Activated naive CD8-positive, alpha-beta T cell treated with anti-CD3 and anti-CD28 coated beads, Interleukin-2, amount 50 U/mL, for 24 hours (primary cell): ENCODE measurements around the gene EXT2.

Experiments used
- ATAC-seq: fragments of 150-1000 bp; cut with Tn5 transposase; one replicate; pipeline ENCODE4 v1.10.0; 2021
- DNase-seq: peaks from one replicate; pipeline ENCODE4 v3.0.0; 2021
- H3K27ac Mint-ChIP-seq: one replicate; pipeline ENCODE4 v1.8.0; 2021; ENCODE audit warnings: mild to moderate bottlenecking, mixed read lengths
- H3K27me3 Mint-ChIP-seq: one replicate; pipeline ENCODE4 v1.8.0; 2021; ENCODE audit warnings: mixed read lengths
- H3K36me3 Mint-ChIP-seq: one replicate; pipeline ENCODE4 v1.8.0; 2021; ENCODE audit warnings: low read depth, mixed read lengths
- H3K4me1 Mint-ChIP-seq: one replicate; pipeline ENCODE4 v1.8.0; 2021; ENCODE audit warnings: mixed read lengths
- H3K4me3 Mint-ChIP-seq: one replicate; pipeline ENCODE4 v1.8.0; 2021; ENCODE audit warnings: mild to moderate bottlenecking, moderate library complexity, mixed read lengths
- H3K9me3 Mint-ChIP-seq: one replicate; pipeline ENCODE4 v1.8.0; 2021; ENCODE audit warnings: mixed read lengths

Gene EXT2

GRCh38 chr11:44185522-44185921, 90.0 kb downstream of the EXT2 start:
- DNase-seq (no peak), ATAC-seq (no peak)
- H3K4me1 Mint-ChIP-seq: peaks cover 14% of the 10 kb centered on the region
- H3K4me3 Mint-ChIP-seq: no peak overlapping the region
- H3K9me3 Mint-ChIP-seq: peaks cover 22% of the 10 kb centered on the region
- peaks cover 41% of the 10 kb centered on the region for H3K36me3 Mint-ChIP-seq
- no peak overlapping the region for H3K27ac Mint-ChIP-seq
- no peaks in the 10 kb centered on the region for H3K27me3 Mint-ChIP-seq

DNA sequence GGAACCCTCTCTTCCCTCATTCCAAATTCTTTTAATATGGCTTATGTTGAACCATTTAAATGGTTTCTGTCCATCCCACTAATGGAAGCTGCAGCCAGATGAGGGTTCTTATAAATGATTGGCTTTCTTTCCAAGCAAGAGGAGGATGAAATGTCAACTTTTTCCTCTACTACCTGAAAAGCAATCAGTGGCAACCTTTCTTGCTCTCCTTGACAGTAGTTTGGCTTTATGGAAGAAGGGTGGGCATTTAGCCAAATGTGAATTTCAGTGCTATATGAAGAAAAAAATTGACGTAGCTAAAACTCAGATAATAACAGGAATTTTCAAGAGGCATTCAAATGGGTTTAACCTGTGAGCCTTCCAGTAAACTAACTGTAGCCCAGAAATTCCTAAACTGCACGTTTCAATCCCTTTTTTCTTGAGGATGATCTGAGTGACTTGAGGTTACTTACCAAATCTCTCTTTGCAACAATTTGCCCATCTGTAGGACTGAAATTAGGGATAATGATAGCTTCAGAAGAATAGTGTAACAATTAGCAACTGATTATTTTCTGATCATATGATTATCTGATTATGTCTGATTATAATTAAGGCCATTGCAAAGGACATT, 90.9 kb downstream of the EXT2 start:
- no peak for DNase-seq
- peaks cover 41% of the 10 kb centered on the region for H3K36me3 Mint-ChIP-seq
- H3K4me1 Mint-ChIP-seq: peaks cover 14% of the 10 kb centered on the region
- H3K9me3 Mint-ChIP-seq: peaks cover 22% of the 10 kb centered on the region
- no peak overlapping the region for H3K27ac Mint-ChIP-seq
- no peaks in the 10 kb centered on the region for H3K27me3 Mint-ChIP-seq
- H3K4me3 Mint-ChIP-seq: no peak overlapping the region
- ATAC-seq: no peak

GRCh38 chr11:44188643-44189042, 93.2 kb downstream of the EXT2 start:
- no peaks in the 10 kb centered on the region for H3K27me3 Mint-ChIP-seq
- no peak overlapping the region for H3K27ac Mint-ChIP-seq
- ATAC-seq (no peak), DNase-seq (no peak)
- peaks cover 22% of the 10 kb centered on the region for H3K9me3 Mint-ChIP-seq
- peaks cover 23% of the 10 kb centered on the region for H3K4me1 Mint-ChIP-seq
- H3K4me3 Mint-ChIP-seq: no peak overlapping the region
- H3K36me3 Mint-ChIP-seq: peaks cover 47% of the 10 kb centered on the region

DNA sequence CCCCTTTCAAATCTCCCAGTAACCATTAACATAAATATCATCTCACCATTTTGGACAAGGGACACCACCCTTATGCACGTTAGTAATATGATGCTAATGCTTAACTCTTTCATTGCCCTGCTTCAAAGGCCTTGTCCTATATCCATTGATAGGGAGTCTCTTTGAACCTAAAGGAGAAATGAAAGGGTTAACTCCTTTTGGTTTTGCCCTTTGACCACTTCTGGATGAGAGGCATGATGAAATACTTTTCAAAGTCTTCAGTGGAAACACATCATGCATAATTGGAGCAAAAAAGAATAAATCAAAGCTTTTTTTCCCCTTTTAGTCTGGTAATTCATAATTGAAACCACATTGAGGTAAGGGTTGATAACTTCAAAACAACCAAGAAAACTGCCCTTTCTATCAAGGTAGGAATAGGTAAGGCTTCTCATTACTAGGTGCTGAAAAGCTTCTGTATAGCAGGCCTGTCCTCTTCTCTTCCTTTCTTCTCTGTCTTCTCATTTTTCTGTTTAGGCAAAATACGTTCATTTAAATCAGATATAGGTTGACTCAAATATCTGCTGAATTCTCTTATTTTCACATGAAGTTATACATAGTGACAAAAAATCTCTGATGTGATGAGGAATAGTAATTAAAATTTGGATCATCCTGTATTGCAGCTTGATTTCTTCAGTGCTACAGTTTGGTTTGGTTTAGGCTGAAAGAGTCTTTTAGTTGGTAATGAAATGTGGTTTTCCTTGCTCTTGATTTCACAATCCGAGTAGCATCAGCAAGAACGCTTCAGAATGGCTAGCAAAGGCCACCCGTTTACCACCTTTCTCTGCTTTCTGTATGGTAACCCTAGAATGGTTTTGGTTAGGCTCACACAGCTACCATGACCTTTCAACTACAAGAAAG, 94.8 kb downstream of the EXT2 start:
- no peaks in the 10 kb centered on the region for H3K27me3 Mint-ChIP-seq
- H3K27ac Mint-ChIP-seq: no peak overlapping the region
- peaks cover 53% of the 10 kb centered on the region for H3K36me3 Mint-ChIP-seq

DNA sequence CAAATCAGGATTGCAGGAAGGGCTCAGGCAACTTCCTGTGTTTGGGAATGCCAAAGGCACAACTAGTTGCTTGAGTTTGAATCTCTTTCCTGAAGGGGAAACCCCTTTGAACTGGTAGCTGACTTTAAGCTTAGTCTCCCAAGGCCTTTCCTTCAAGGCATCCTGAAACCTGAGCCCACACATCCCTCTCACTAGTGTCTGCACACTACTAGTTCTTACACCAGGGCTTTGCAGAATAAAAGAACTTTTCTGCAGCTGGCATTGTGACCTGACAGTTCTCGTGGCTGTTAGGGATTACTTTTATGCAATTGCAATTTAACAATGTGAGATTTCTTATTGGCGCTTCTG, 95.4 kb downstream of the EXT2 start:
- Mint-ChIP-seq H3K27me3 (no peaks in the 10 kb centered on the region), H3K36me3 (peaks cover 53% of the 10 kb centered on the region), H3K4me1 (peaks cover 23% of the 10 kb centered on the region), H3K27ac (no peak overlapping the region), H3K9me3 (peaks cover 22% of the 10 kb centered on the region), H3K4me3 (no peak overlapping the region)
- ATAC-seq: no peak
- DNase-seq: no peak

More for the DNA sequence above, 94.8 kb downstream of the EXT2 start:
- Mint-ChIP-seq H3K4me3 (no peak overlapping the region), H3K4me1 (peaks cover 23% of the 10 kb centered on the region), H3K9me3 (peaks cover 22% of the 10 kb centered on the region)
- ATAC-seq (no peak), DNase-seq (no peak)

DNA sequence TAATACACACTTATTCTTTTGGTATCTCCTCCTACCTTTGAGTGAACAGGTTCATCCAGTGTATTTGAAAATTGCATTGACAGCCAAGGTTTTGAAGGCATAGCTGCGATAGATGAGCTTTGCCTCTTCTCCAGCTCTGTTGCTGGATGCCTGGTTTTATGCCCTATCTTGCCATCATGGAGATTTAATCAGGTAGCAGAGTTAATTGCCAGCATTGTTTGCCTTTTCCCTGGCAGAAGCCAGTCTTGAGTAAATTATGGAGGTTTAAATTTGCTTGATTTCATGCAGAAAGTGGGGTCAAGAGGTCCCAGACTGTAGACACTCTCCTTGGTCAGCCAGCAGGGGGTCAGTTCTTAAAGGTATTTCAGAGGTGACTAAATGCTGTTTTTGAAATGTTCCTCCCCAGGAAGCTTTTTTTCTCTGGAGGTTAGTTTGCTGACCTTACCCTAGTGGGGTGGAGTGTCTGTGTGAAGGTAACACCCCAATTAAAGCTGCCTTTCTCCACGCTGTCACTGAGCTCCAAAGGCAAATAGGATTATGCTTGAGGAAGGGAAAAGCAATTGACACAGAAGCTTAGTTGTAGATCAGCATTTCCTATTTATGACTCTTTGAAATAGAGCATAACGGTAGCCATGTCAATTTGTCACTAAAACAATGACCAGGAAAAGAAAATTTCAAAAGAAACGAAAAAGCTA, 96.0 kb downstream of the EXT2 start:
- Mint-ChIP-seq H3K27me3 (no peaks in the 10 kb centered on the region), H3K27ac (no peak overlapping the region), H3K4me3 (no peak overlapping the region), H3K36me3 (peaks cover 50% of the 10 kb centered on the region), H3K4me1 (peaks cover 23% of the 10 kb centered on the region), H3K9me3 (peaks cover 22% of the 10 kb centered on the region)
- ATAC-seq: no peak
- DNase-seq: no peak

- H3K4me1 Mint-ChIP-seq: peaks cover 23% of the 10 kb centered on the region
- DNase-seq: no peak
- no peak for ATAC-seq
- no peaks in the 10 kb centered on the region for H3K27me3 Mint-ChIP-seq
- no peak overlapping the region for H3K4me3 Mint-ChIP-seq
- peaks cover 22% of the 10 kb centered on the region for H3K9me3 Mint-ChIP-seq
- H3K27ac Mint-ChIP-seq: no peak overlapping the region
- peaks cover 52% of the 10 kb centered on the region for H3K36me3 Mint-ChIP-seq
Measured at GRCh38 chr11:44192017-44192385, 96.5 kb downstream of the EXT2 start.

DNA sequence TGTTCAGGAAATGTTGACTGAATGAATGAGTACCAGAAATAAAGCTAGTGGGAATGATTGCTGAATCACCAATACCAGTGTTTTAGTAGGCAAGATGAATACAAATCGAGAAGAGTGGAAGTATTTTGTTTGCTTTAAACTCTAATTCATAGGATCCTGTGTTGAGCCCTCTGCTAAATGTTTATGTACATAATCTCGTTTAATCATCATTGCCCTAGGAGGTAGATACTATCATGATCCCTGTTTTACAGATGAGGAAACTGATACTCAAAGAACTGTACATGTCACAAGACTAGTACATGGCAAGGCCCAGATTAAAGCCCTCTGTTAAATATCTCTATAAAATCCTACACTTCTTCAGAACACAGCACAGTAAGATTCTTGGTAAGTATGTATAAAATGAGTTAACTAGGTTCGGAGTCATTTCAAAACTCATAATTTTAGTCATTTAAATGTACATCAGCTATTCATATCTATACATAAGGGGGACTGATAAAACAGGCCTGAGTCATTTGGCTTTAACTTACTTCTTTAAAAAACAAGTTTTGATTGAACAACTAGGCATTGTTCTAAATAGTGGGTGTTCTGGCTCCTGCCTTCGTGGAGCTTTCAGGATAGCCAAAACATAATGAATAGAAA, 97.1 kb downstream of the EXT2 start:
- peaks cover 23% of the 10 kb centered on the region for H3K4me1 Mint-ChIP-seq
- ATAC-seq (peak; percentile 54), DNase-seq (no peak)
- no peaks in the 10 kb centered on the region for H3K27me3 Mint-ChIP-seq
- peak overlapping the region; percentile 16 for H3K27ac Mint-ChIP-seq
- no peak overlapping the region for H3K4me3 Mint-ChIP-seq
- peaks cover 17% of the 10 kb centered on the region for H3K9me3 Mint-ChIP-seq
- H3K36me3 Mint-ChIP-seq: peaks cover 47% of the 10 kb centered on the region

DNA sequence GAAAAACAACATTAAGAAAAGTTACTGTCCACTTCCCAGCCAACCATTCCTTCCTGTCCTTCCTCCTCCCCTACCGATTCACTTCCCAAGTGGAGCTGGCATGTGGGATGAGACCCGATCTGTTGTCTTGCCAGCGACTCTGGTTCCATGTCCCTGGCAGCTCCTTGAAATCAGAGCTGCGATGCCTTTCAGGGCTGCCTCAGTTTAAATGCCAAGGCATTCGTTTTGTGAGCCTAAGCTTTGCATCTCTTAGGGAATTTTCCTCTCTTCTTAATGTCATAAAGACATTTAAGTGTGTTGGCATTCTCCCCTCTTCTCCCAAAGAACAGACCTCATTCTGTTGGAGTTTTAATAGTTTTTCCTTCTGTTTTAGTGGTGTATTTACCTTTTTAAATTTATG, 98.4 kb downstream of the EXT2 start:
- ATAC-seq: no peak
- peaks cover 43% of the 10 kb centered on the region for H3K36me3 Mint-ChIP-seq
- no peak overlapping the region for H3K4me3 Mint-ChIP-seq
- DNase-seq: no peak
- peaks cover 23% of the 10 kb centered on the region for H3K4me1 Mint-ChIP-seq
- no peak overlapping the region for H3K27ac Mint-ChIP-seq
- H3K9me3 Mint-ChIP-seq: peaks cover 5% of the 10 kb centered on the region
- H3K27me3 Mint-ChIP-seq: no peaks in the 10 kb centered on the region

DNA sequence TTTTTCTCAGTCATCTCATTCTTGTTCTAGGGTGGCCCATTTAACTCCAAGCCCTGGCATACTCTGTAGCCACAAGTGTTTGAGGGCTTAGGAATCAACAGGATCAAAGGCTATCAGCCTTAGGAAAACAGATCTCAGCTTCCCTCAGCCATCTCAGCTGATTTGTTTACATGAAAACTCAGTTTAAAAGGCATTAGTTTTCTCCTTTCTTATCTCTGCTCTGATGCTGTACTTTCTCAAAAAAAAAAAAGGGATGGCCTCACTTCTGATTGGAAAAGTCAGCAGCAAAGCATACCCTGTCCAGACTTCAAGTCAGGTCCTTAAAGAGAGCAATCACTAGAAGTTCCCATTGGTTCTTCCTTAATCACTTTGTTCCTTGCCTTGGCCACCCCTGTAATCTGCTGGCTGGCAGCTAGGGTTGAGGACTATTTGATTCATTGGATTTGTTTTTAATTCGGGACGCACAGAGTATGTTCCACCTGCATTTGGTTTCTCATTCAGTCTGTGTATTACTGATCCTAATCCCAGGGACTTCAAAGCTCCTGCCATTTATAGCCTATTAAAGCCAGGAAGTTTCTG, 102.8 kb downstream of the EXT2 start:
- Mint-ChIP-seq H3K4me3 (no peak overlapping the region), H3K27me3 (no peaks in the 10 kb centered on the region), H3K36me3 (peaks cover 42% of the 10 kb centered on the region), H3K27ac (no peak overlapping the region), H3K4me1 (no peaks in the 10 kb centered on the region), H3K9me3 (no peaks in the 10 kb centered on the region)
- DNase-seq (no peak), ATAC-seq (no peak)

GRCh38 chr11:44199298-44199697, 103.8 kb downstream of the EXT2 start:
- Mint-ChIP-seq H3K27ac (no peak overlapping the region), H3K9me3 (no peaks in the 10 kb centered on the region), H3K27me3 (no peaks in the 10 kb centered on the region), H3K4me3 (no peak overlapping the region), H3K4me1 (no peaks in the 10 kb centered on the region), H3K36me3 (peaks cover 39% of the 10 kb centered on the region)
- no peak for DNase-seq
- no peak for ATAC-seq

DNA sequence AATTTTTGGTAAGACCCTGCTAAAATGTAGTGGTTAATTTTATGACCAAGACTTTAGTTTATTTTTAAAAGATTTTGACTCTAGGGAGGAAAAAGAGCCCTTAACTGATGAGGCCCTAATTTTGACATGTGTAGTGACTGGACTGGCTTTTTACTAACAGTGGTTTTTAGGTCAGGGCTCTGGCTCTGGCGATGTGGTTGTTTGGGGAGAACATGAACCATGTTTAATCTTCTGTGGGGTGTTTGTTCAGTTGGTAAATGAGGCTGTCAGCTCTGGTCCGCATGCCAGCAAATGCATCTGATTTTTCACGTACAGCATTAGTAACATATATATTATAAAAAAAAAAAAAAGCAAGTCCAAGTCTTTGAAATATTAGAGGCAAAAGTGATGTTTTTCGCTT, 104.3 kb downstream of the EXT2 start:
- H3K27ac Mint-ChIP-seq: no peak overlapping the region
- no peak for DNase-seq
- no peaks in the 10 kb centered on the region for H3K9me3 Mint-ChIP-seq
- no peaks in the 10 kb centered on the region for H3K4me1 Mint-ChIP-seq
- H3K36me3 Mint-ChIP-seq: peaks cover 39% of the 10 kb centered on the region
- ATAC-seq: no peak
- H3K4me3 Mint-ChIP-seq: no peak overlapping the region
- H3K27me3 Mint-ChIP-seq: no peaks in the 10 kb centered on the region

DNA sequence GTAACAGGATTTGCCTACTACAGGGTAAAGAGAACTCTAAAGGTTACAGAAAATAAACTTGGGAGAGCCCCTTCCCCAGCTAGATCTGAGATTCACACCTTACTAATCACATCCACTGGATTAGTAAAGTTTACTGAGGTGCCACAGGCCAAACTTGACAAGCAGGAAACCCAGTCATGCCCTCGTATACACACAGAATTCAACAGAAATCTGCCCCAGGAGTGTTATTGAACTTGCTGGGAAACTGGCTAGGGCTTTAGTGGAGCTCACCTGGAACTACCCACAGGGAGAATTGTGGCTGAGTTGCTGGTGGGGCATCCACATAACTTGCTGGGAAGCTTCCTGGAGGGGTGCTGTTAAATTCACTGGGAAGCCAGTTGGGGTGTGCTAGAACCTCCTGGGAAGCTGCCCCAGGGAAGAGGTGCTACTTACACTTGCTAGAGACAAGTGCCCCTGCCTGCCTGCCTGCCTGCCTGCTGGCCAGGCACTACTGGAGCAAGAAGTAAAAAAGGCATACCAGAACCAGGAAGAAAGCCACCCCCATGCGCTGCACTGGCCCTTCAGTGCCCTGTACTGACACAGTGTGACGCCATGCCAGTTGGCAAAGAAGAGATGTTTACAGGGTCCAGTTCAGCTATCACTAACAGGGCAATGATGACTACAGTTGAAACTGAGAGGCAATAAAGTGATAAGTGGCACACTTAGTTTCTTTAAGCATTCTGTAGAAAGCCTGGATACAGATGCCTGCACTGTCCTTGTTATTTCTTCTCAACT, 108.0 kb downstream of the EXT2 start:
- no peaks in the 10 kb centered on the region for H3K27me3 Mint-ChIP-seq
- H3K27ac Mint-ChIP-seq: no peak overlapping the region
- H3K4me3 Mint-ChIP-seq: no peak overlapping the region

DNA sequence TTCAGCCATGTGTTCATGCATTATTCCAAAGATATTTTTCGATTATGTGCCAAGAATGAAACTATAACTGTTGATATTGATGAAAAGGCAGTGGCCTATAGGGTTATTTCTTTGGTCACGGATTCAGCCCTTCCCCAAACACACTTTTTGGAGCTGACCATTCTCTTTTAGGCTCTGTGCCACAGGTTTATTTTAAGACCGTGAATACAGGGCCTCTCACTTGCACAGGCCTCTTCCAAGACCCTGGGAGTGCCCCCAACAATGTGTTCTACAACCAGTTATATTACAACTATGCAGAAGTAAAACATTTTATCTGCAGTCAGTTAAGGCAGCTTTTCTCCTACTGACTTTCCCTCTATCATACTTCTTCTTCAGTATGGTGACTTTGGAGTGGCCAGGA, 109.9 kb downstream of the EXT2 start:
- Mint-ChIP-seq H3K36me3 (peaks cover 61% of the 10 kb centered on the region), H3K27me3 (no peaks in the 10 kb centered on the region), H3K9me3 (peaks cover 9% of the 10 kb centered on the region), H3K27ac (no peak overlapping the region), H3K4me3 (no peak overlapping the region), H3K4me1 (no peaks in the 10 kb centered on the region)
- DNase-seq: no peak
- no peak for ATAC-seq

More for the DNA sequence above, 108.0 kb downstream of the EXT2 start:
- Mint-ChIP-seq H3K36me3 (peaks cover 53% of the 10 kb centered on the region), H3K4me1 (no peaks in the 10 kb centered on the region), H3K9me3 (no peaks in the 10 kb centered on the region)
- ATAC-seq (no peak), DNase-seq (no peak)
